Loucy (cell line): ENCODE results near the gene SMIM38.
A peak's percentile ranks its signal among the peaks of the same experiment; 100 is the strongest.

Experiments used
- H2AFZ ChIP-seq: fragments of 200-600 bp; sonication (generic); 2 replicates; pipeline ENCODE4 v1.6.0; 2016; ENCODE audit warnings: antibody characterized with exemption, mild to moderate bottlenecking, low read length, moderate library complexity
- H3F3A ChIP-seq: fragments of 200-600 bp; 2 replicates; pipeline ENCODE4 v1.6.0; 2016; ENCODE audit warnings: antibody characterized with exemption, low read depth, mild to moderate bottlenecking
- H3K27me3 ChIP-seq: fragments of 200-600 bp; sonication (generic); 2 replicates; pipeline ENCODE4 v1.6.1; 2014; ENCODE audit warnings: low read length, mild to moderate bottlenecking; ENCODE audit not compliant: insufficient read depth, poor library complexity, severe bottlenecking
- H3K36me3 ChIP-seq: fragments of 200-600 bp; sonication (generic); 2 replicates; pipeline ENCODE4 v1.6.1; 2016; ENCODE audit warnings: low read length; ENCODE audit not compliant: insufficient read depth
- H3K4me1 ChIP-seq: fragments of 200-600 bp; sonication (generic); 2 replicates; pipeline ENCODE4 v1.5.1; 2014; ENCODE audit warnings: low read length, mild to moderate bottlenecking; ENCODE audit not compliant: insufficient read depth, poor library complexity, severe bottlenecking
- H3K4me2 ChIP-seq: fragments of 200-600 bp; sonication (generic); 2 replicates; pipeline ENCODE4 v1.6.0; 2014; ENCODE audit warnings: antibody characterized with exemption, low read length, low read depth, mild to moderate bottlenecking; ENCODE audit not compliant: poor library complexity, severe bottlenecking
- H3K4me3 ChIP-seq: fragments of 200-600 bp; sonication (generic); 2 replicates; pipeline ENCODE4 v1.5.1; 2014; ENCODE audit warnings: low read length, mild to moderate bottlenecking, mixed read lengths; ENCODE audit not compliant: poor library complexity, severe bottlenecking
- H3K79me2 ChIP-seq: fragments of 200-600 bp; sonication (generic); 2 replicates; pipeline ENCODE4 v1.6.1; 2014; ENCODE audit warnings: low read length; ENCODE audit not compliant: insufficient read depth
- H3K9ac ChIP-seq: fragments of 200-600 bp; sonication (generic); 2 replicates; pipeline ENCODE4 v1.6.0; 2014; ENCODE audit warnings: mild to moderate bottlenecking, low read depth, low read length, moderate library complexity; ENCODE audit not compliant: poor library complexity, severe bottlenecking
- H3K9me2 ChIP-seq: fragments of 200-600 bp; sonication (generic); replicated peaks from 2 replicates; pipeline ENCODE4 v1.6.1; 2016; ENCODE audit warnings: low read depth, low read length, mixed read lengths
- H3K9me3 ChIP-seq: fragments of 200-600 bp; sonication (generic); 2 replicates; pipeline ENCODE4 v1.6.1; 2014; ENCODE audit warnings: mild to moderate bottlenecking, antibody characterized with exemption, low read length, low read depth; ENCODE audit not compliant: insufficient read depth
- H4K20me1 ChIP-seq: fragments of 200-600 bp; sonication (generic); 2 replicates; pipeline ENCODE4 v1.6.0; 2014; ENCODE audit warnings: antibody characterized with exemption, low read length, mild to moderate bottlenecking; ENCODE audit not compliant: insufficient read depth, poor library complexity, severe bottlenecking
- EZH2phosphoT487 ChIP-seq: fragments of 200-600 bp; IDR thresholded peaks from 2 replicates; pipeline ENCODE4 v1.6.1; 2018; ENCODE audit warnings: antibody characterized with exemption, mild to moderate bottlenecking, moderate library complexity, borderline replicate concordance
- TF ChIP-seq, protein P1 (sequence below): fragments of 200-600 bp; sonication (generic); conservative IDR thresholded peaks from 2 replicates; pipeline ENCODE4 v1.5.1; 2014; ENCODE audit warnings: mild to moderate bottlenecking, antibody characterized with exemption, low read length

The SMIM38 gene

DNA sequence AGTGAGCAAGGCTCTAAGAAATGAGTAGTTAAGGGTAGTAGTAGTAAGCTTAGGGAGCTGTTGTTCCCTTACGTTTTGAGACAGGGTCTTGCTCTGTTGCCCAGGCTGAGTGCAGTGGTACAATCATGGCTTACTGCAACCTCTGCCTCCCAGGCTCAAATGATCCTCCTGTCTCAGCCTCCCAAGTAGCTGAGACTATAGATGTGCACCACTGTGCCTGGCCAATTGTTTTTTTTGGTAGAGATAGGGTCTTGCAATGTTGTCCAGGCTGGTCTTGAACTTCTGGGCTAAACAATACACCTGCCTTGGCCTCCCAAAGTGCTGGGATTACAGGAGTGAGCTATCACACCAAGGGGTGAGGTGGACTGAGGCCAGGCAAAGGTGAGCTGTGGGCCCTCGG is 10.0 kb downstream of the SMIM38 start:
- no peaks in the 10 kb centered on the region for H3K79me2 ChIP-seq
- no peaks in the 10 kb centered on the region for H3K9me2 ChIP-seq
- H3K27me3 ChIP-seq: no peaks in the 10 kb centered on the region
- no peak overlapping the region for H3K4me3 ChIP-seq
- no peaks in the 10 kb centered on the region for H3F3A ChIP-seq
- peaks cover 11% of the 10 kb centered on the region for H3K4me1 ChIP-seq
- no peak overlapping the region for H3K4me2 ChIP-seq
- no peaks in the 10 kb centered on the region for H3K9me3 ChIP-seq
- H3K36me3 ChIP-seq: no peaks in the 10 kb centered on the region
- no peak for TF ChIP-seq EZH2phosphoT487
- TF ChIP-seq, protein P1, sequence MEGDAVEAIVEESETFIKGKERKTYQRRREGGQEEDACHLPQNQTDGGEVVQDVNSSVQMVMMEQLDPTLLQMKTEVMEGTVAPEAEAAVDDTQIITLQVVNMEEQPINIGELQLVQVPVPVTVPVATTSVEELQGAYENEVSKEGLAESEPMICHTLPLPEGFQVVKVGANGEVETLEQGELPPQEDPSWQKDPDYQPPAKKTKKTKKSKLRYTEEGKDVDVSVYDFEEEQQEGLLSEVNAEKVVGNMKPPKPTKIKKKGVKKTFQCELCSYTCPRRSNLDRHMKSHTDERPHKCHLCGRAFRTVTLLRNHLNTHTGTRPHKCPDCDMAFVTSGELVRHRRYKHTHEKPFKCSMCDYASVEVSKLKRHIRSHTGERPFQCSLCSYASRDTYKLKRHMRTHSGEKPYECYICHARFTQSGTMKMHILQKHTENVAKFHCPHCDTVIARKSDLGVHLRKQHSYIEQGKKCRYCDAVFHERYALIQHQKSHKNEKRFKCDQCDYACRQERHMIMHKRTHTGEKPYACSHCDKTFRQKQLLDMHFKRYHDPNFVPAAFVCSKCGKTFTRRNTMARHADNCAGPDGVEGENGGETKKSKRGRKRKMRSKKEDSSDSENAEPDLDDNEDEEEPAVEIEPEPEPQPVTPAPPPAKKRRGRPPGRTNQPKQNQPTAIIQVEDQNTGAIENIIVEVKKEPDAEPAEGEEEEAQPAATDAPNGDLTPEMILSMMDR: no peak
- H3K9ac ChIP-seq: no peak overlapping the region
- H2AFZ ChIP-seq: no peak overlapping the region
- H4K20me1 ChIP-seq: no peaks in the 10 kb centered on the region

GRCh38 chr11:69166218-69167115 is 10.7 kb downstream of the SMIM38 start:
- Histone ChIP-seq H3K4me3 (peak overlapping the region; percentile 7), H3F3A (no peaks in the 10 kb centered on the region), H3K36me3 (no peaks in the 10 kb centered on the region), H3K9ac (peak overlapping the region; percentile 16), H3K4me1 (peaks cover 11% of the 10 kb centered on the region), H3K79me2 (no peaks in the 10 kb centered on the region), H3K27me3 (no peaks in the 10 kb centered on the region), H3K9me2 (no peaks in the 10 kb centered on the region), H3K4me2 (peak overlapping the region; percentile 54), H2AFZ (no peak overlapping the region), H4K20me1 (no peaks in the 10 kb centered on the region), H3K9me3 (no peaks in the 10 kb centered on the region)
- no peak for TF ChIP-seq EZH2phosphoT487
- TF ChIP-seq, protein P1: peak; percentile 32

DNA sequence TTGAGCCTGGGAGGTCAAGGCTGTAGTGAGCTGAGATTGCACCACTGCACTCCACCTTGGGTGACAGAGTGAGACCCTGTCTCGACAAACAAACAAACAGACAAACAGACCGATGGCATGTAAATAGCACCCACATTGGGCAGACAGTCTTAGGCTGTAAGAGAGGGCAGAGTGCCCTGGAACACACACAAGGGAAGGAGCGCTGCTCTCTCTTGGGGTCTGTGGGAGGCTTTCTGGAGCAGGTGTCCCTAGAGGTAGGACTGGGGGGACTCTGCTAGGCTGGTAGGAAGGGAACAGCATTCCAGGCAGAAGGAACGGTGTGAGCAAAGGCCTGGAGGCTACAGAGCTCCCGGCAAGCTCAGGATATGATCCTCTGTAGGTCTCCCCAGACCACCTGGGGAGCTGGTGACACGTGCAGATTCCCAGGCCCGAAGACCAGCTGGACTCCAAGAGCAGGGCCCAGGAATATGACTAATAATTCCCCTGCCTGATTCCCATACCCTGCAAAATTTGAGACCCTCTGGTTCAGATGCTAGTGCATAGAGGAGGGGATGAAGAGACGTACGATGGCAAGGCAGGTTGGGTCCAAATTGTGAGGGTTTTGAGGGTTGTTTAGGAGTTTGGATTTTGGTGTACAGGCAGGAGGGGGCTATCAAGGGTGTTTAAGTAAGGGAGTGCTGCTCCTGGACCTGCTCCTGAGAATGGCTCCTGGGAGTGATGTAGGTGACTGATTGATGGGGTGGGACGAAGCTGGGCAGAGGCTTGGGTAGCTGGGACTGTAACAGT is 11.6 kb downstream of the SMIM38 start:
- Histone ChIP-seq H3K9me2 (no peaks in the 10 kb centered on the region), H3K4me2 (peak overlapping the region; percentile 54), H3K4me3 (peak overlapping the region; percentile 7), H3K36me3 (no peaks in the 10 kb centered on the region), H3K9me3 (no peaks in the 10 kb centered on the region), H3K79me2 (no peaks in the 10 kb centered on the region), H4K20me1 (no peaks in the 10 kb centered on the region), H3K27me3 (no peaks in the 10 kb centered on the region), H2AFZ (no peak overlapping the region), H3F3A (no peaks in the 10 kb centered on the region), H3K4me1 (peaks cover 11% of the 10 kb centered on the region), H3K9ac (no peak overlapping the region)
- no peak for TF ChIP-seq EZH2phosphoT487
- TF ChIP-seq, protein P1: no peak
